Measurements from ENCODE around the gene CCNF. TPM values are rescaled to one million over a fixed set of nuclear protein-coding genes. Genes with fewer than 3 reads are reported as not detected.

CCNF gene
- polyA plus RNA-seq, 3 donors: 0.34 to 0.97 (median 0.68) TPM

GRCh38 chr16:2456551-2457153 is 27.4 kb downstream of the CCNF start:
- Mint-ChIP-seq H3K36me3 (peaks cover 41 to 61% of the 10 kb centered on the region in 2 donors), H3K27me3 (ENCODE audit: low read depth in 3 of 3) (no peaks in the 10 kb centered on the region), H3K9me3 (no peaks in the 10 kb centered on the region), H3K4me3 (no peak overlapping the region), H3K27ac (peak overlapping the region in 1 of 7 donors; percentile 58), H3K4me1 (peaks cover 13% of the 10 kb centered on the region)
- Histone ChIP-seq H4K20me1 (ENCODE audit: insufficient read depth, low read length) (no peaks in the 10 kb centered on the region), H3K9ac (ENCODE audit: insufficient read depth, low read length, poor library complexity, severe bottlenecking) (no peak overlapping the region), H3K27ac (ENCODE audit: low read depth in 1 of 2, low read length in 2 of 2) (no peak overlapping the region), H3K27me3 (ENCODE audit: control insufficient read depth in 2 of 2, insufficient read depth in 2 of 2, low read length in 2 of 2) (no peaks in the 10 kb centered on the region), H2AFZ (ENCODE audit: insufficient read depth, low read depth, low read length, poor library complexity, severe bottlenecking) (no peak overlapping the region), H3K4me3 (replicated peaks in 1 of 3; ENCODE audit: low read depth in 2 of 3, low read length in 3 of 3) (no peak overlapping the region), H3K4me2 (replicated peaks; ENCODE audit: extremely low read depth, low read length, poor library complexity, severe bottlenecking) (no peak overlapping the region), H3K79me2 (ENCODE audit: insufficient read depth, low read length) (no peaks in the 10 kb centered on the region), H3K9me3 (replicated peaks in 1 of 2; ENCODE audit: control insufficient read depth in 1 of 2, insufficient read depth in 1 of 2, low read length in 2 of 2) (no peaks in the 10 kb centered on the region), H3K4me1 (ENCODE audit: control insufficient read depth in 1 of 2, insufficient read depth in 2 of 2, low read length in 2 of 2) (peaks cover 13 to 23% of the 10 kb centered on the region in 2 donors), H3K36me3 (replicated peaks in 1 of 2; ENCODE audit: control insufficient read depth in 1 of 2, insufficient read depth in 2 of 2, low read length in 2 of 2) (peaks cover 49 to 60% of the 10 kb centered on the region in 2 donors)
- no peak for TF ChIP-seq CTCF (IDR thresholded peaks at IDR 0.05)
- 95% methylated on average over 21 of the region's 21 CpGs for WGBS (ENCODE audit: insufficient coverage)
- no peak for DNase-seq
- intact Hi-C loops (cut with micrococcal nuclease): no loop called here

- DNase-seq: no peak
- peaks cover 13 to 23% of the 10 kb centered on the region in 2 donors for H3K4me1 ChIP-seq (ENCODE audit: control insufficient read depth in 1 of 2, insufficient read depth in 2 of 2, low read length in 2 of 2)
- no peak overlapping the region for H3K9ac ChIP-seq (ENCODE audit: insufficient read depth, low read length, poor library complexity, severe bottlenecking)
- intact Hi-C loops (cut with micrococcal nuclease): no loop called here
- Mint-ChIP-seq H3K36me3 (peaks cover 36 to 55% of the 10 kb centered on the region in 2 donors), H3K9me3 (no peaks in the 10 kb centered on the region), H3K4me3 (no peak overlapping the region), H3K27me3 (ENCODE audit: low read depth in 3 of 3) (no peaks in the 10 kb centered on the region), H3K27ac (peak overlapping the region in 1 of 7 donors; percentile 20), H3K4me1 (peaks cover 13% of the 10 kb centered on the region)
- H3K79me2 ChIP-seq (ENCODE audit: insufficient read depth, low read length): no peaks in the 10 kb centered on the region
- H3K9me3 ChIP-seq (replicated peaks in 1 of 2; ENCODE audit: control insufficient read depth in 1 of 2, insufficient read depth in 1 of 2, low read length in 2 of 2): no peaks in the 10 kb centered on the region
- H3K27ac ChIP-seq (ENCODE audit: low read depth in 1 of 2, low read length in 2 of 2): no peak overlapping the region
- no peak for TF ChIP-seq CTCF (IDR thresholded peaks at IDR 0.05)
- no peak overlapping the region for H2AFZ ChIP-seq (ENCODE audit: insufficient read depth, low read depth, low read length, poor library complexity, severe bottlenecking)
- no peaks in the 10 kb centered on the region for H3K27me3 ChIP-seq (ENCODE audit: control insufficient read depth in 2 of 2, insufficient read depth in 2 of 2, low read length in 2 of 2)
- no peak overlapping the region for H3K4me2 ChIP-seq (replicated peaks; ENCODE audit: extremely low read depth, low read length, poor library complexity, severe bottlenecking)
- H3K4me3 ChIP-seq (replicated peaks in 1 of 3; ENCODE audit: low read depth in 2 of 3, low read length in 3 of 3): no peak overlapping the region
- peaks cover 43 to 53% of the 10 kb centered on the region in 2 donors for H3K36me3 ChIP-seq (replicated peaks in 1 of 2; ENCODE audit: control insufficient read depth in 1 of 2, insufficient read depth in 2 of 2, low read length in 2 of 2)
- H4K20me1 ChIP-seq (ENCODE audit: insufficient read depth, low read length): no peaks in the 10 kb centered on the region
- WGBS (ENCODE audit: insufficient coverage): 87% methylated on average over 13 of the region's 13 CpGs
Observed at GRCh38 chr16:2457267-2457666, 28.0 kb downstream of the CCNF start.

Data from CD14-positive monocyte (primary cell).